Smooth muscle cell (in vitro differentiated cells): ENCODE measurements around the gene SLIT1. TPM values are rescaled to one million over a fixed set of nuclear protein-coding genes. Genes with fewer than 3 reads are reported as not detected.

Experiments
- DNase-seq: peaks from one replicate; lab custom pipeline; 2025; ENCODE audit not compliant: unreplicated experiment; lab: John Stamatoyannopoulos, UW
- H2AFZ ChIP-seq: fragments of 200-600 bp; sonication (generic); 2 replicates; pipeline ENCODE4 v1.6.0; 2016; ENCODE audit warnings: antibody characterized with exemption, low read depth, mild to moderate bottlenecking
- H3F3A ChIP-seq: fragments of 200-600 bp; sonication (generic); 2 replicates; pipeline ENCODE4 v1.6.0; 2017; ENCODE audit warnings: antibody characterized with exemption, low read depth
- H3K27ac ChIP-seq: fragments of 200-600 bp; sonication (generic); 2 replicates; pipeline ENCODE4 v1.5.1; 2016; ENCODE audit warnings: low read depth, mild to moderate bottlenecking
- H3K27me3 ChIP-seq: fragments of 200-600 bp; sonication (generic); 2 replicates; pipeline ENCODE4 v1.6.1; 2016; ENCODE audit warnings: low read depth, mild to moderate bottlenecking
- H3K36me3 ChIP-seq: fragments of 200-600 bp; sonication (generic); 2 replicates; pipeline ENCODE4 v1.5.1; 2016; ENCODE audit warnings: low read depth
- H3K4me1 ChIP-seq: fragments of 200-600 bp; sonication (generic); 2 replicates; pipeline ENCODE4 v1.5.1; 2016; ENCODE audit warnings: low read depth
- H3K4me2 ChIP-seq: fragments of 200-600 bp; sonication (generic); 2 replicates; pipeline ENCODE4 v1.6.0; 2016; ENCODE audit warnings: mild to moderate bottlenecking
- H3K4me3 ChIP-seq: fragments of 200-600 bp; sonication (generic); 2 replicates; pipeline ENCODE4 v1.5.1; 2016; ENCODE audit warnings: mild to moderate bottlenecking
- H3K79me2 ChIP-seq: fragments of 200-600 bp; sonication (generic); 2 replicates; pipeline ENCODE4 v1.6.0; 2016; ENCODE audit warnings: low read depth, mild to moderate bottlenecking
- H3K9ac ChIP-seq: fragments of 200-600 bp; sonication (generic); 2 replicates; pipeline ENCODE4 v1.6.0; 2016; ENCODE audit warnings: low read depth
- H3K9me3 ChIP-seq: fragments of 200-600 bp; sonication (generic); replicated peaks from 2 replicates; pipeline ENCODE4 v1.5.1; 2016; ENCODE audit warnings: low read depth
- H4K20me1 ChIP-seq: fragments of 200-600 bp; sonication (generic); 2 replicates; pipeline ENCODE4 v1.6.0; 2016; ENCODE audit warnings: low read depth
- WGBS: methylation state at CpG from one replicate; pipeline ENCODE4 v1.1.7; 2016; ENCODE audit warnings: low lambda C conversion rate; 5-methylcytosine and 5-hydroxymethylcytosine counted together
- polyA plus RNA-seq: library from polyadenylated mRNA; unstranded; fragments of >200 nt; fragmentation: Nextera tagmentation; extraction: Ambion mirVana; gene quantifications from 2 replicates; pipeline ENCODE4 v1.2.1, GENCODE V29; 2016
- total RNA-seq: library from RNA; depleted of rRNA; stranded (reverse); fragments of >200 nt; gene quantifications from 2 replicates; pipeline ENCODE4 v1.2.3, GENCODE V29; 2014
- TF ChIP-seq, protein P1 (sequence below): fragments of 200-600 bp; sonication (generic); IDR thresholded peaks from 2 replicates; pipeline ENCODE4 v1.5.1; 2017; ENCODE audit warnings: borderline replicate concordance, mild to moderate bottlenecking, antibody characterized with exemption; ENCODE audit not compliant: insufficient read depth, poor library complexity, severe bottlenecking

Gene SLIT1
- total and polyA plus RNA-seq, 2 experiments from 2014 or later, result 0.15 TPM; not detected in 1

DNA sequence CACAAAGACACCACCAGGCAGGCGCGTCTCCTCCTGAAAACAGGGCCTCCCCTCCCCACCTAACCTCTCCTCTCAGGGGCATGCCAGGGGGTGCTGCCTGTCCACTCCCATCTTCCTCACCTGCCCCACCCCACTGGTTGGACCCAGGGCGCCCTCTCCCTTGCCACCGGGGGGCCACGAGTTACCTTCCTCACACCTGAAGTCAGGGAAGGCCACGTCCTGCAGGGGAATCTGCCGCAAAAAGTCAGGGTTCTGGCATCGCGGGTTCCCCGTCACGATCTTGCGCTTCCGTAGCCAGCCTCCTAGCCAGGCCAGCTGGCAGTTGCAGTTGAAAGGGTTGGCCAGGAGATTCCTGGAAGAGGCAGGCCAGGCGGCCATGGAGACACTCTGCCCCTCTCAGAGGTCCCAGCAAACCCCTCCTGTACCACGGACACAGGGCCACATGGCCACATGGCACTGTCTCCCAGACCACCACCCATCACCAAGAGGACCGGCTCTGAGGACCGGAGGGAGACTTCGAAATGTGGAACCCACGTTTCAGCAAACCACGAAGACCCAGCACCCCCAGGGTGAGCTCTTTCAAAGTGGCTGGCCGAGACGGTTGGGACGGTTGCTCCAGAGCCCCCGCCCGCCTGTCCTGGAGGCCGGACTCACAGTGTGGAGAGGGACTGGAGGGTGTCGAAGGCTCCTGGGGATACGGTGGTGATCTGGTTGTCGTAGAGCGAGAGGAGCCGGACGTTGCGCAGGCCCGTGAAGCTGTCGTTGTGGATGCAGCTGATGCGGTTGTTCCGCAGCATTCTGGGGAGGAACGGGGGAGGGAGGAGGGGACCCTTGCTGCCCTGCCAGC is 142.8 kb downstream of the SLIT1 start:
- Histone ChIP-seq H3K27me3 (no peaks in the 10 kb centered on the region), H3K4me2 (no peak overlapping the region), H3F3A (no peaks in the 10 kb centered on the region), H4K20me1 (no peaks in the 10 kb centered on the region), H3K27ac (no peak overlapping the region), H3K9ac (no peak overlapping the region), H2AFZ (no peak overlapping the region), H3K4me3 (no peak overlapping the region), H3K9me3 (no peaks in the 10 kb centered on the region), H3K36me3 (no peaks in the 10 kb centered on the region), H3K4me1 (no peaks in the 10 kb centered on the region), H3K79me2 (no peaks in the 10 kb centered on the region)
- 93% methylated on average over 38 of the region's 38 CpGs for WGBS
- TF ChIP-seq, protein P1, sequence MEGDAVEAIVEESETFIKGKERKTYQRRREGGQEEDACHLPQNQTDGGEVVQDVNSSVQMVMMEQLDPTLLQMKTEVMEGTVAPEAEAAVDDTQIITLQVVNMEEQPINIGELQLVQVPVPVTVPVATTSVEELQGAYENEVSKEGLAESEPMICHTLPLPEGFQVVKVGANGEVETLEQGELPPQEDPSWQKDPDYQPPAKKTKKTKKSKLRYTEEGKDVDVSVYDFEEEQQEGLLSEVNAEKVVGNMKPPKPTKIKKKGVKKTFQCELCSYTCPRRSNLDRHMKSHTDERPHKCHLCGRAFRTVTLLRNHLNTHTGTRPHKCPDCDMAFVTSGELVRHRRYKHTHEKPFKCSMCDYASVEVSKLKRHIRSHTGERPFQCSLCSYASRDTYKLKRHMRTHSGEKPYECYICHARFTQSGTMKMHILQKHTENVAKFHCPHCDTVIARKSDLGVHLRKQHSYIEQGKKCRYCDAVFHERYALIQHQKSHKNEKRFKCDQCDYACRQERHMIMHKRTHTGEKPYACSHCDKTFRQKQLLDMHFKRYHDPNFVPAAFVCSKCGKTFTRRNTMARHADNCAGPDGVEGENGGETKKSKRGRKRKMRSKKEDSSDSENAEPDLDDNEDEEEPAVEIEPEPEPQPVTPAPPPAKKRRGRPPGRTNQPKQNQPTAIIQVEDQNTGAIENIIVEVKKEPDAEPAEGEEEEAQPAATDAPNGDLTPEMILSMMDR, result no peak
- DNase-seq, result no peak

DNA sequence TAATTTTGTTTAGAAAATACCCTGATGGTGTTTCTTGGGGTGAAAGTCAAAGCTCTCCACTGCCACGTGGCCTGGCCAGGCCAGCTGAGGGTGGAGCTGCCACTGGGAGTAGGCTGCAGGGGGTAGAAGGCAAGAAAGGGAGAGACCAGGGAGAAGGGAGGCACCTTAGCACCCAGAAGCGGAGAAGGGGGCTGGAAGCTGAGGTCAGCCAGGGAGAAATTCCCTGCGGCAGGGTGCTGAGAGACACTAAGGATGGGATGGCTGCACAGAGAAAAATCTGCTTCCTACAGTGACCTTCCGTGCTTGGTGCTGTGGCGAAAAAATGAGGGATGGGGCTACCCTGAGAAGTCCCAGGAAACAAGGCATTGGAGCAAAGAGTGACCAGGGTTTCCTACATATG is 143.7 kb downstream of the SLIT1 start:
- TF ChIP-seq, protein P1, result no peak
- WGBS, result 91% methylated on average over 5 of the region's 5 CpGs
- Histone ChIP-seq H3K27me3 (no peaks in the 10 kb centered on the region), H3K9me3 (no peaks in the 10 kb centered on the region), H3K4me3 (no peak overlapping the region), H4K20me1 (no peaks in the 10 kb centered on the region), H3K27ac (no peak overlapping the region), H3K9ac (no peak overlapping the region), H3K4me1 (no peaks in the 10 kb centered on the region), H3K4me2 (no peak overlapping the region), H2AFZ (no peak overlapping the region), H3K36me3 (no peaks in the 10 kb centered on the region), H3K79me2 (no peaks in the 10 kb centered on the region), H3F3A (no peaks in the 10 kb centered on the region)
- DNase-seq, result no peak

DNA sequence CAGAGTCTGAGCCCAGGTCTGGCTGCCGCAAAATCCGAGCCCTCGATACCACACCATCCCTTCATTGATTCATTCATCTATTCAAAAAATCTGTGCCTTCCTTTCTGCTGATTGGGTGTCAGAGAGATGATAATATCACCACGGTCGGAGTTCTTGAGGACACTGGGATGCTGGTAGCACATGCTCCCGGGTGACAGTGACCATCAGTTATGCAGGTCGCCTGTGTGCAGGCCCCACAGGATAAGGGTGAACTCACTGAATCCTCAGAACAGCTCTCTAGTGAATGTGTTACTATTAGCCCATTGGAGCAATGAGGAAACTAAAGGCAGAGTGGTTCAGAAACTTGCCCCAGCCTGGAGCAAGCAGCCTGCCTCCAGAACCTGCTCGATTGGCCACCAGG is 145.1 kb downstream of the SLIT1 start:
- TF ChIP-seq, protein P1, result no peak
- DNase-seq, result no peak
- H3F3A ChIP-seq, result no peaks in the 10 kb centered on the region
- H3K9me3 ChIP-seq, result no peaks in the 10 kb centered on the region
- no peaks in the 10 kb centered on the region for H3K79me2 ChIP-seq
- H3K27ac ChIP-seq, result no peak overlapping the region
- H3K4me2 ChIP-seq, result no peak overlapping the region
- H2AFZ ChIP-seq, result no peak overlapping the region
- H3K4me3 ChIP-seq, result no peak overlapping the region
- H3K27me3 ChIP-seq, result no peaks in the 10 kb centered on the region
- WGBS, result 90% methylated on average over 8 of the region's 8 CpGs
- no peaks in the 10 kb centered on the region for H4K20me1 ChIP-seq
- H3K36me3 ChIP-seq, result no peaks in the 10 kb centered on the region
- no peak overlapping the region for H3K9ac ChIP-seq
- no peaks in the 10 kb centered on the region for H3K4me1 ChIP-seq

DNA sequence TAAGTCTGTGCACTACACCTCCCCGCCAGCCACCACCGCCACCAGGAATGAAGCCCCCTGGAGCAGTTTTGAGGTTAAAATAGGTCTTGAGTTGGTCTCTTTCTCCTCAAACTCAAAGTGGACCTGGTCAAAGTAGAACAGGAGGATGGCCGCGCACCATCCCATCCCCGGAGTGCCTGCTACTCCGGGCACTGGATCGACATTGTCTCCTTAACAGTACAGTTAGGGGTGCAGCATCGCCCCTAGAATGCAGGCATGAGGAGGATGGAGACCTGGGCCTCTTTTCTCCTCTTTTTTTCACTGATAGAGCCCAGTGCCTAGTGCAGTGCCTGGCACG is 145.5 kb downstream of the SLIT1 start:
- Histone ChIP-seq H3K4me1 (no peaks in the 10 kb centered on the region), H3K9me3 (no peaks in the 10 kb centered on the region), H4K20me1 (no peaks in the 10 kb centered on the region), H3K36me3 (no peaks in the 10 kb centered on the region), H3K4me3 (no peak overlapping the region), H3K4me2 (no peak overlapping the region), H3K27ac (no peak overlapping the region), H3K9ac (no peak overlapping the region), H2AFZ (no peak overlapping the region), H3K79me2 (no peaks in the 10 kb centered on the region), H3K27me3 (no peaks in the 10 kb centered on the region), H3F3A (no peaks in the 10 kb centered on the region)
- DNase-seq, result no peak
- 98% methylated on average over 9 of the region's 9 CpGs for WGBS
- TF ChIP-seq, protein P1, result no peak
